PC-9 (cell line): Measurements from ENCODE around the gene CD79B. TPM values are rescaled to one million over a fixed set of nuclear protein-coding genes. Genes with fewer than 3 reads are reported as not detected.

ENCODE experiments used
- BruUV-seq: library from RNA; stranded (reverse); fragments of 400-500 nt; replicated peaks from 2 replicates; lab custom pipeline; 2021; lab: Mats Ljungman, UMichigan
- CTCF ChIA-PET: fragments of 300-600 bp; sonication (Branson Sonifier 250); formaldehyde crosslinking; loops from one replicate; lab custom pipeline; 2022; ENCODE audit warnings: antibody characterized with exemption; lab: Charles Lee
- POLR2A ChIA-PET: fragments of 300-600 bp; sonication (Branson Sonifier 250); formaldehyde crosslinking; loops from one replicate; lab custom pipeline; 2022; ENCODE audit warnings: antibody characterized with exemption; ENCODE audit not compliant: unreplicated experiment; lab: Charles Lee
- DNase-seq, 2 experiments: peaks; one replicate each; pipeline versions ENCODE4 v3.0.0 to v3.0.0-alpha.2; 2015 to 2022; ENCODE audit warnings: mixed read lengths in 1 of 2
- H2AFZ ChIP-seq: fragments of 200-600 bp; sonication (generic); 2 replicates; pipeline ENCODE4 v1.8.1; 2017; ENCODE audit warnings: antibody characterized with exemption
- H3F3A ChIP-seq: fragments of 200-600 bp; sonication (generic); 2 replicates; pipeline ENCODE4 v1.8.1; 2017; ENCODE audit warnings: antibody characterized with exemption, mild to moderate bottlenecking, low read depth; ENCODE audit not compliant: insufficient read depth
- H3K27ac ChIP-seq: fragments of 200-600 bp; sonication (generic); 2 replicates; pipeline ENCODE4 v1.6.1; 2016; ENCODE audit warnings: mixed run types
- H3K27me3 ChIP-seq: fragments of 200-600 bp; sonication (generic); 2 replicates; pipeline ENCODE4 v1.6.1; 2016; ENCODE audit warnings: low read depth, mixed run types; ENCODE audit not compliant: insufficient read depth
- H3K36me3 ChIP-seq: fragments of 200-600 bp; sonication (generic); 2 replicates; pipeline ENCODE4 v1.6.1; 2016; ENCODE audit warnings: low read depth, mixed run types
- H3K4me1 ChIP-seq: fragments of 200-600 bp; sonication (generic); replicated peaks from 2 replicates; pipeline ENCODE4 v1.6.1; 2016; ENCODE audit warnings: mixed run types; ENCODE audit not compliant: insufficient read depth
- H3K4me2 ChIP-seq: fragments of 200-600 bp; sonication (generic); 2 replicates; pipeline ENCODE4 v1.6.1; 2017; ENCODE audit warnings: mixed run types
- H3K4me3 ChIP-seq: fragments of 200-600 bp; sonication (generic); 2 replicates; pipeline ENCODE4 v1.6.1; 2016; ENCODE audit warnings: mixed run types
- H3K79me2 ChIP-seq: fragments of 200-600 bp; sonication (generic); 2 replicates; pipeline ENCODE4 v1.6.1; 2017; ENCODE audit warnings: low read depth, mixed run types
- H3K9me2 ChIP-seq: fragments of 200-600 bp; sonication (generic); 2 replicates; pipeline ENCODE4 v1.8.1; 2017; ENCODE audit warnings: mild to moderate bottlenecking; ENCODE audit not compliant: insufficient read depth
- H3K9me3 ChIP-seq: fragments of 200-600 bp; sonication (generic); 2 replicates; pipeline ENCODE4 v1.8.1; 2016; ENCODE audit warnings: low read depth; ENCODE audit not compliant: insufficient read depth
- H4K20me1 ChIP-seq: fragments of 200-600 bp; sonication (generic); 2 replicates; pipeline ENCODE4 v1.8.1; 2017; ENCODE audit not compliant: insufficient read depth
- EZH2 ChIP-seq: fragments of 200-600 bp; sonication (generic); IDR thresholded peaks from 2 replicates; pipeline ENCODE4 v1.8.0; 2017; ENCODE audit warnings: antibody characterized with exemption, low read depth
- intact Hi-C: fragments of 100-400 bp; cut with micrococcal nuclease; formaldehyde crosslinking; loops from one replicate; pipeline ENCODE4 v1.10.0; 2022; ENCODE audit not compliant: unreplicated experiment
- total RNA-seq: library from RNA; stranded (reverse); gene quantifications from 2 replicates; pipeline ENCODE4 v1.2.3, GENCODE V29; 2021
- TF ChIP-seq, protein P1 (sequence below): fragments of 200-600 bp; sonication (generic); conservative IDR thresholded peaks from 2 replicates; pipeline ENCODE4 v1.6.1; 2017; ENCODE audit warnings: mixed run types, antibody characterized with exemption, mild to moderate bottlenecking, moderate library complexity

Gene CD79B
- total RNA-seq, 1 experiment from 2014 or later = not detected

DNA sequence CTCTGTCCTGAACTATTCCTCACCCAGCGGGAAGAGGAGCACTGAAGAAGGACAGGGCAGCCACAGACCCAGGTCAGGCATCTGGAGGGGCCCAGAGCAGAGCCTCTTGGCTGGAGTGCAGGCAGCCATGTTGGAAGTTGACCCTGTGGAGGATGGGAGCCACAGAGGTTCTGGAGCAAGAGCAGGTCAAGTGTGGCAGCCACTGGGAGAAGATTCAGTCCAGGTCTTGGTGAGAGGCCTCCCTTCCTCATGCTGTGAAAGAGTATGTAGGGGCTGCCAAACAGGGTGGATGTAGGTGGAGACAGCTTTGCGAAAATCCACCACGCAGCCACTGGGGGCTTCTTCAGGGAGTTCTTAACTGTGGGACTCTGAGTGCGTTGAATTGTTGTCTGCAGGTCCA lies 590 bp upstream of the CD79B start:
- no TSS peak for BruUV-seq
- peaks cover 14% of the 10 kb centered on the region; the same call in 1 of the 2 replicates for H3K27me3 ChIP-seq
- no peak for TF ChIP-seq EZH2
- TF ChIP-seq, protein P1, sequence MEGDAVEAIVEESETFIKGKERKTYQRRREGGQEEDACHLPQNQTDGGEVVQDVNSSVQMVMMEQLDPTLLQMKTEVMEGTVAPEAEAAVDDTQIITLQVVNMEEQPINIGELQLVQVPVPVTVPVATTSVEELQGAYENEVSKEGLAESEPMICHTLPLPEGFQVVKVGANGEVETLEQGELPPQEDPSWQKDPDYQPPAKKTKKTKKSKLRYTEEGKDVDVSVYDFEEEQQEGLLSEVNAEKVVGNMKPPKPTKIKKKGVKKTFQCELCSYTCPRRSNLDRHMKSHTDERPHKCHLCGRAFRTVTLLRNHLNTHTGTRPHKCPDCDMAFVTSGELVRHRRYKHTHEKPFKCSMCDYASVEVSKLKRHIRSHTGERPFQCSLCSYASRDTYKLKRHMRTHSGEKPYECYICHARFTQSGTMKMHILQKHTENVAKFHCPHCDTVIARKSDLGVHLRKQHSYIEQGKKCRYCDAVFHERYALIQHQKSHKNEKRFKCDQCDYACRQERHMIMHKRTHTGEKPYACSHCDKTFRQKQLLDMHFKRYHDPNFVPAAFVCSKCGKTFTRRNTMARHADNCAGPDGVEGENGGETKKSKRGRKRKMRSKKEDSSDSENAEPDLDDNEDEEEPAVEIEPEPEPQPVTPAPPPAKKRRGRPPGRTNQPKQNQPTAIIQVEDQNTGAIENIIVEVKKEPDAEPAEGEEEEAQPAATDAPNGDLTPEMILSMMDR = no peak
- H3K79me2 ChIP-seq = no peaks in the 10 kb centered on the region
- H3K36me3 ChIP-seq = no peaks in the 10 kb centered on the region
- no peaks in the 10 kb centered on the region for H3K9me2 ChIP-seq
- H3K4me2 ChIP-seq = no peak overlapping the region
- DNase-seq = no peak
- no peak overlapping the region for H3K4me3 ChIP-seq
- ChIA-PET CTCF (no interaction called here), POLR2A (no interaction called here)
- H3F3A ChIP-seq = no peaks in the 10 kb centered on the region
- no peak overlapping the region for H3K27ac ChIP-seq
- H4K20me1 ChIP-seq = no peaks in the 10 kb centered on the region
- no peaks in the 10 kb centered on the region for H3K4me1 ChIP-seq
- intact Hi-C loops = no loop called here
- H3K9me3 ChIP-seq = no peaks in the 10 kb centered on the region
- H2AFZ ChIP-seq = no peak overlapping the region

DNA sequence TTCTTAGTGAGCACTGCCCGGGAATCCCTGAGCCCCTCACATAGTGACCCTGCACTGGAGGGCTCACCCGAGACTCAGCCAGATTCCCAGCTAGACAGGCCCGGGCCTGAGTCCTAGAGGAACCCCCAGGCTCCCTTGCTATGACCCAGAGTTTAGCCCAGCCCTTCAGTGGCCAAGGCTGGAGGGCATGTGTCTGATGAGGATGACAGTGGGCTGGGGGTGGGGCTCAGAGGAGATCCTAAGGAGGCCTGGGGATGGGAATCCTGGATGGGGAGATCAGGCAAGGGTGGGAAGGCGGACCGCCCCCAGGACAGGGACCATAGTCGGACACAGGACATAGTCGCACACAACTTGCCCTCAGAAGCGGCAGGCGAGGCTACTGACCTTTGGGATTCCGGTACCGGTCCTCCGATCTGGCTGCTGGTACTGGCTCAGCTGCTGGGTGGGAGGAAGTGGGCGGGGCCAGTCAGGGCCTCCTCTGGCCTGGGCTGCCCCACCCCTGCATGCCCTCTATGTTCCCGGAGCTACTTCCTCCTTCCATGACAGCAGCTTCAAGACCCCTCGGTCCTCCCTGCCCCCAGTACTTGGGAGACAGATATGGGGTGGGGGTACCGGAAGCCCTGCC lies 1.1 kb downstream of the CD79B start:
- TF ChIP-seq, protein P1 = no peak
- TF ChIP-seq EZH2 = no peak
- no peak overlapping the region for H3K4me3 ChIP-seq
- intact Hi-C loops = no loop called here
- no peaks in the 10 kb centered on the region for H3K9me2 ChIP-seq
- no peaks in the 10 kb centered on the region for H3K9me3 ChIP-seq
- POLR2A ChIA-PET = no interaction called here
- CTCF ChIA-PET = no interaction called here
- peaks cover 14% of the 10 kb centered on the region; the same call in 1 of the 2 replicates for H3K27me3 ChIP-seq
- H2AFZ ChIP-seq = no peak overlapping the region
- H3K4me1 ChIP-seq = no peaks in the 10 kb centered on the region
- BruUV-seq = no TSS peak
- no peaks in the 10 kb centered on the region for H3K79me2 ChIP-seq
- no peaks in the 10 kb centered on the region for H3K36me3 ChIP-seq
- no peaks in the 10 kb centered on the region for H3F3A ChIP-seq
- no peak overlapping the region for H3K27ac ChIP-seq
- no peak for DNase-seq
- H4K20me1 ChIP-seq = no peaks in the 10 kb centered on the region
- no peak overlapping the region for H3K4me2 ChIP-seq

DNA sequence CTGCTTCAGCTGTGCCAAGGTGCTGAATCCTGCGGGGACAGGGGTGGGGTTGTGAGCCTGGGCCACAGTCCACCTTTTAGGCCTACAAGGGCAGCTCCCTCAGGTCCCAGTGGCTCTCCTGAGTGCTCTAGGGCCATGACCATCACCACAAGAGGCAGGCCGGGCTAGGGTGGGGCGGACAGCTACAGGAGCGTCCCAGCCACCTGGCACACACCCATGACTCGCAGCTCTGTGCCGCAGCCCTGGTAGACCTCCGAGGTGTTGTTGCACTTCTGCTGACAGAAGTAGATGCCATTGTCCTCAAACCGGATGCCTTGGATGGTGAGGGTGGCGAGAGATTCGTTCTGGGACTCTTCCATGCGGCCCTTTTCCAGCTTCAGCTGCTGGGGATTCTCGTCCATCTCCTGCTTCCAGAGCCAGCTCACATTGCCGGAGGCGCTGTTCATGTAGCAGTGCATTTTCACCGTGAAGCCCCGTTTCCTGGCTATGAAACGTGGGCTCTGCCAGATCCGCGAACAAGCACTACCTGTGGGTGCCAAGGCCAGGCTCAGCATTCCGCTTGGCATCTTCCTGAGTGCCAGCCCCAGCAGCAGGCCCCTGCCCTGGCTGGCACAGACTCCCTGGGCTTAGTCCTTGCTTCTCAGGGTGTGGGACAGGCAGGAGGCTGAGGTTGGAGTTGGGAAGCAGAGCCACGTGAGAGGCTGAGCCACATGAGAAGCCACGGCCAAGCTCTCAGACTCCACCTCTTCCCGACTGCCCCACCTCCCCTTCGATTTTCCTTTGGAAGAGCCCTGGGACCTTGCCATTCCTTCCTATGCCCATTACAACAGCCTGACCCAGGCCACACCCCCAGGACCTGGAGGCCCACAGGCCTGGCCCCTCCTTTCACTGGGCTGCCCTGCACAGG lies 2.0 kb downstream of the CD79B start:
- no peak overlapping the region for H3K4me2 ChIP-seq
- H3K27me3 ChIP-seq = peaks cover 14% of the 10 kb centered on the region; the same call in 1 of the 2 replicates
- intact Hi-C loops = no loop called here
- no peaks in the 10 kb centered on the region for H3K4me1 ChIP-seq
- H3K36me3 ChIP-seq = no peaks in the 10 kb centered on the region
- H3K27ac ChIP-seq = no peak overlapping the region
- POLR2A ChIA-PET = interaction anchor here (0.6 kb wide), 1 partner anchor 75 kb away, joined by 4 read pairs; no protein-coding TSS in a partner anchor
- no peaks in the 10 kb centered on the region for H3K79me2 ChIP-seq
- H4K20me1 ChIP-seq = no peaks in the 10 kb centered on the region
- no peak for DNase-seq
- H3K4me3 ChIP-seq = no peak overlapping the region
- H3F3A ChIP-seq = no peaks in the 10 kb centered on the region
- H2AFZ ChIP-seq = no peak overlapping the region
- TF ChIP-seq, protein P1 = no peak
- TF ChIP-seq EZH2 = no peak
- H3K9me2 ChIP-seq = no peaks in the 10 kb centered on the region
- no peaks in the 10 kb centered on the region for H3K9me3 ChIP-seq
- BruUV-seq = no TSS peak
- CTCF ChIA-PET = interaction anchor here (0.5 to 0.6 kb wide), 2 partner anchors 78 to 91 kb away, joined by 4 read pairs; no protein-coding TSS in a partner anchor
